Ishikawa (cell line): Measurements from ENCODE around the gene RAB43.

ENCODE experiments used
- CEBPB ChIP-seq: IDR thresholded peaks from 2 replicates; pipeline ENCODE4 v1.6.1; 2012
- CREB1 ChIP-seq: IDR thresholded peaks from 2 replicates; pipeline ENCODE4 v1.6.1; 2012; ENCODE audit warnings: low read depth
- EGR1 ChIP-seq: IDR thresholded peaks from 2 replicates; pipeline ENCODE4 v1.6.1; 2012
- EP300 ChIP-seq: IDR thresholded peaks from 2 replicates; pipeline ENCODE4 v1.6.1; 2012; ENCODE audit warnings: borderline replicate concordance
- FOXM1 ChIP-seq: IDR thresholded peaks from 2 replicates; pipeline ENCODE4 v1.6.1; 2012; ENCODE audit warnings: low read depth, borderline replicate concordance
- MAX ChIP-seq: IDR thresholded peaks from 2 replicates; pipeline ENCODE4 v1.6.1; 2012
- NFIC ChIP-seq: IDR thresholded peaks from 2 replicates; pipeline ENCODE4 v1.6.1; 2012
- RAD21 ChIP-seq: IDR thresholded peaks from 2 replicates; pipeline ENCODE4 v1.6.1; 2012; ENCODE audit warnings: low read depth
- REST ChIP-seq: IDR thresholded peaks from 2 replicates; pipeline ENCODE4 v1.6.1; 2012; ENCODE audit warnings: low read depth, mild to moderate bottlenecking
- TAF1 ChIP-seq: IDR thresholded peaks from 2 replicates; pipeline ENCODE4 v1.6.1; 2012; ENCODE audit warnings: low read depth, mild to moderate bottlenecking
- TCF12 ChIP-seq: IDR thresholded peaks from 2 replicates; pipeline ENCODE4 v1.6.1; 2012; ENCODE audit warnings: low read depth
- TEAD4 ChIP-seq: IDR thresholded peaks from 2 replicates; pipeline ENCODE4 v1.6.1; 2012
- USF1 ChIP-seq: IDR thresholded peaks from 2 replicates; pipeline ENCODE4 v1.6.1; 2012
- YY1 ChIP-seq: IDR thresholded peaks from 2 replicates; pipeline ENCODE4 v1.6.1; 2012; ENCODE audit warnings: low read depth
- ZBTB7A ChIP-seq: IDR thresholded peaks from 2 replicates; pipeline ENCODE4 v1.6.1; 2012; ENCODE audit warnings: low read depth

The RAB43 gene

DNA sequence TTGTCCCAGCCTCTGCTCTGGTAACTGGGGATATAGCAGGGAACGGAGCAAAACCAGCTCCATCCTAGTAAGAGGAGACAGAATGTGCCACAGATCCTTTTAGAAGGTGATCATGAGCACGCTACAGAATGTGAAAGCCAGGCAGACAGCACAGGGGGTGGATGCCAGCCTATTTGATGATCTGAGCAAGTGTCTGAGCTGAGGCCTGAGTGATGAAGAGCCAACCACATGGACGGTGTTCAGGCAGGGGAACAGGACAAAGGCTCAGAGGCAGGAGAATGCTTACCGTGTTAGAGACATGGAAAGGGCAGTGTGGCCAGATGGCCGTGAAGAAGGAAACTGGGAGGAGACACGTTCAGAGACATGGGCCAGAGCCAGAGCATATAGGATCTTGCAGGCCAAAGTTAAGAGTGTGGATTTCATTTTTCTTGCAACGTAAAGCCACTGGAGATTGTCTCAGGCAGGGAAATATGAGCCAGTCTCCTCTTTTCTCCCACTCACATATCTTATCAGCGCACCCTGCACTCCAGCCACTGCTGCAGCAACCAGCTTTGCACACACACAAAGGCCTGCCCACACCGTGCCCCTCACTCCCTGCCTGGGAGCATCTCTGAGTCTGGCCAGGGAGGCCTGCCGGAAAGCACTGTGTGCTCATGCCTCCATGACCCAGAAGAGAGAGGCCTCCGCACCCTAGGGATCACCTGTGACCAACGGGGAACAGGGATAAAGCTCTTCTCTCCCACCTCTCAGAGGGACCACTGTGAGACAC is 20.1 kb downstream of the RAB43 start:
- TF ChIP-seq USF1 (no peak), EGR1 (no peak), ZBTB7A (no peak), RAD21 (no peak), TAF1 (no peak), YY1 (no peak), EP300 (no peak), REST (no peak), TEAD4 (no peak), FOXM1 (no peak)

GRCh38 chr3:129100274-129100673 is 21.3 kb downstream of the RAB43 start:
- no peak for TF ChIP-seq CEBPB
- no peak for TF ChIP-seq EGR1
- TF ChIP-seq REST, result no peak
- TF ChIP-seq EP300, result no peak
- no peak for TF ChIP-seq TCF12
- TF ChIP-seq RAD21, result no peak
- TF ChIP-seq FOXM1, result no peak
- TF ChIP-seq NFIC, result no peak
- TF ChIP-seq ZBTB7A, result no peak
- TF ChIP-seq TAF1, result no peak
- TF ChIP-seq USF1, result no peak
- TF ChIP-seq TEAD4, result no peak
- TF ChIP-seq MAX, result no peak
- TF ChIP-seq YY1, result no peak
- no peak for TF ChIP-seq CREB1

DNA sequence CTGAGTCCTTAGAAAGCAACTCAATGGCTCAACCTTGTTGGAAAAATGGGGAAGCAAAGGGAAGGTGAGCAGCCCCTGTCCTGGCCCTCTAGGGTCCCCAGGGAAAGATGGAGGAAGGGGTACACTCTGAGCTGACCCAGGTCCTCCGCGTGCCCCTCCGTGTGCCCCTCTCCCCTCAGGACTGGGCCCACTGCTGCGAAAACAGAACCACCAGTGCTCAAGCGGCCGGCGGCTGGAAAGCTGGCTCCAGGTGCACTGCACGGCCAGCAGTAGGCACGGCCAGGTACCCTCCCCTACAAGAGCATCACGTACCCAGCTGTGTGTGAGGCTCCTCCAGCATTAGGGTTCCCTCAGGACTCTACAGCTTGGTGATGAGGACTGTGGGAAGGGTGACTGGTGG is 26.3 kb downstream of the RAB43 start:
- TF ChIP-seq TEAD4 (no peak), TAF1 (no peak), REST (no peak), FOXM1 (no peak), CREB1 (no peak), NFIC (no peak), USF1 (no peak), MAX (no peak), ZBTB7A (no peak), CEBPB (no peak), EP300 (no peak), RAD21 (no peak), EGR1 (no peak), TCF12 (no peak), YY1 (no peak)
